HCT116 (cell line): Measurements from ENCODE around the gene RETSAT. TPM values are rescaled to one million over a fixed set of nuclear protein-coding genes. Genes with fewer than 3 reads are reported as not detected.

Source experiments
- ATAC-seq: fragments of 200-7000 bp; cut with Tn5 transposase; 2 replicates; pipeline ENCODE4 v1.9.1; 2020; ENCODE audit warnings: mild to moderate bottlenecking, moderate library complexity
- BruUV-seq: library from RNA; stranded (reverse); fragments of 400-500 nt; replicated peaks from 2 replicates; lab custom pipeline; 2021; lab: Mats Ljungman, UMichigan
- CTCF ChIA-PET: fragments of 300-600 bp; sonication (Branson Sonifier 250); formaldehyde crosslinking; loops from one replicate; lab custom pipeline; 2021; ENCODE audit warnings: antibody characterized with exemption; lab: Charles Lee
- POLR2A ChIA-PET: fragments of 300-600, 350-600 bp; sonication (Branson Sonifier 250); formaldehyde crosslinking; loops from one replicate; lab custom pipeline; 2021; ENCODE audit warnings: antibody characterized with exemption; lab: Charles Lee
- RAD21 ChIA-PET, 2 experiments: fragments of 300-600 bp; sonication (Branson Sonifier 250); formaldehyde crosslinking; loops; one replicate each; lab custom pipeline; 2023; ENCODE audit warnings: low total read pairs in 2 of 2; ENCODE audit not compliant: uncharacterized antibody in 2 of 2, unreplicated experiment in 2 of 2, low non-redundant PET in 1 of 2; lab: Charles Lee
- DNase-seq: peaks from one replicate; pipeline ENCODE4 v3.0.0-alpha.2; 2010; ENCODE audit warnings: low read depth, low spot score
- H2AFZ ChIP-seq: fragments of 200-600 bp; shearing (Covaris generic), sonication (generic); 2 replicates; pipeline ENCODE4 v1.6.1; 2017; ENCODE audit warnings: low read depth, mixed run types, mixed read lengths, antibody characterized with exemption, low read length; ENCODE audit not compliant: poor library complexity, severe bottlenecking
- H3K27ac ChIP-seq: 2 replicates; pipeline ENCODE4 v1.5.1; 2012; ENCODE audit warnings: low read depth, low read length
- H3K27me3 ChIP-seq: fragments of 200-600 bp; sonication (generic); 2 replicates; pipeline ENCODE4 v1.6.1; 2016; ENCODE audit warnings: mixed run types, low read length, mixed read lengths; ENCODE audit not compliant: insufficient read depth
- H3K36me3 ChIP-seq, 2 experiments: fragments of 200-500 bp in 1 of 2; fragments of 200-600 bp in 1 of 2; sonication (Bioruptor generic) in 1 of 2; sonication (generic) in 1 of 2; 2 replicates each; pipeline versions ENCODE4 v1.5.1 to v1.6.1; 2014 to 2016; ENCODE audit warnings: low read length in 2 of 2, inconsistent platforms in 1 of 2, mixed read lengths in 1 of 2, mixed run types in 1 of 2; ENCODE audit not compliant: insufficient read depth in 2 of 2, control insufficient read depth in 1 of 2
- H3K4me1 ChIP-seq, 2 experiments: fragments of 200-600 bp in 1 of 2; sonication (generic) in 1 of 2; 2 replicates each; pipeline versions ENCODE4 v1.5.1 to v1.6.1; 2012 to 2017; ENCODE audit warnings: low read length in 2 of 2, inconsistent platforms in 1 of 2, mild to moderate bottlenecking in 1 of 2, mixed read lengths in 1 of 2, mixed run types in 1 of 2, moderate library complexity in 1 of 2; ENCODE audit not compliant: insufficient read depth in 2 of 2, control insufficient read depth in 1 of 2
- H3K4me2 ChIP-seq: fragments of 200-600 bp; sonication (generic); 2 replicates; pipeline ENCODE4 v1.6.1; 2017; ENCODE audit warnings: mixed run types, low read length, mixed read lengths
- H3K4me3 ChIP-seq, 2 experiments: fragments of 200-600 bp in 1 of 2; sonication (generic) in 1 of 2; replicated peaks in 1 of 2; 2 replicates each; pipeline ENCODE4 v1.5.1; 2011 to 2016; ENCODE audit warnings: low read length in 2 of 2, control low read depth in 1 of 2, low read depth in 1 of 2, mild to moderate bottlenecking in 1 of 2, mixed read lengths in 1 of 2, mixed run types in 1 of 2
- H3K79me2 ChIP-seq: fragments of 200-600 bp; sonication (generic); 2 replicates; pipeline ENCODE4 v1.6.1; 2017; ENCODE audit warnings: mild to moderate bottlenecking, mixed run types, low read length, moderate library complexity, mixed read lengths; ENCODE audit not compliant: insufficient read depth
- H3K9ac ChIP-seq: fragments of 200-600 bp; sonication (generic); 2 replicates; pipeline ENCODE4 v1.6.1; 2016; ENCODE audit warnings: low read length, mixed read lengths
- H3K9me2 ChIP-seq: fragments of 200-600 bp; sonication (generic), shearing (Covaris generic); 2 replicates; pipeline ENCODE4 v1.6.1; 2017; ENCODE audit warnings: mixed run types, mild to moderate bottlenecking, moderate library complexity; ENCODE audit not compliant: insufficient read depth
- H3K9me3 ChIP-seq, 2 experiments: fragments of 200-500 bp in 1 of 2; fragments of 200-600 bp in 1 of 2; sonication (Bioruptor generic) in 1 of 2; sonication (generic) in 1 of 2; 2 replicates each; pipeline ENCODE4 v1.6.1; 2014 to 2017; ENCODE audit warnings: low read length in 2 of 2, mixed read lengths in 2 of 2, inconsistent platforms in 1 of 2, low read depth in 1 of 2, mild to moderate bottlenecking in 1 of 2, mixed run types in 1 of 2, moderate library complexity in 1 of 2; ENCODE audit not compliant: control insufficient read depth in 1 of 2, insufficient read depth in 1 of 2
- H4K20me1 ChIP-seq: fragments of 200-600 bp; sonication (generic), shearing (Covaris generic); 2 replicates; pipeline ENCODE4 v1.6.1; 2017; ENCODE audit warnings: mixed run types, mild to moderate bottlenecking, moderate library complexity; ENCODE audit not compliant: insufficient read depth
- CBX3 ChIP-seq: IDR thresholded peaks from 2 replicates; pipeline ENCODE4 v1.6.1; 2012; ENCODE audit warnings: low read depth
- EZH2phosphoT487 ChIP-seq: fragments of 200-600 bp; IDR thresholded peaks from 2 replicates; pipeline ENCODE4 v1.6.1; 2018; ENCODE audit warnings: antibody characterized with exemption, borderline replicate concordance
- FOSL1 ChIP-seq: IDR thresholded peaks from 2 replicates; pipeline ENCODE4 v1.6.1; 2012; ENCODE audit warnings: low read depth
- JUND ChIP-seq: IDR thresholded peaks from 2 replicates; pipeline ENCODE4 v1.6.1; 2012
- POLR2A ChIP-seq: IDR thresholded peaks from 2 replicates; pipeline ENCODE4 v1.7.0; 2011; ENCODE audit warnings: borderline replicate concordance; ENCODE audit not compliant: insufficient read depth, insufficient read length; ENCODE audit errors: extremely low read depth
- RAD21 ChIP-seq: IDR thresholded peaks from 2 replicates; pipeline ENCODE4 v1.6.1; 2012; ENCODE audit warnings: low read depth, mild to moderate bottlenecking
- SIN3A ChIP-seq: IDR thresholded peaks from 2 replicates; pipeline ENCODE4 v1.6.1; 2012; ENCODE audit warnings: low read depth
- SRF ChIP-seq: IDR thresholded peaks from 2 replicates; pipeline ENCODE4 v1.6.1; 2012; ENCODE audit warnings: low read depth
- YY1 ChIP-seq: IDR thresholded peaks from 2 replicates; pipeline ENCODE4 v1.6.1; 2011; ENCODE audit warnings: low read length, low read depth, moderate library complexity, mild to moderate bottlenecking; ENCODE audit not compliant: insufficient replicate concordance; ENCODE audit errors: extremely low read depth
- intact Hi-C: fragments of 100-400 bp; cut with micrococcal nuclease; formaldehyde crosslinking; loops from 2 replicates; pipeline ENCODE4 v1.10.0; 2022
- total RNA-seq: library from RNA; stranded (reverse); gene quantifications from one replicate; pipeline ENCODE4 v1.2.1, GENCODE V29; 2021; ENCODE audit not compliant: unreplicated experiment
- TF ChIP-seq, protein P1 (sequence below): IDR thresholded peaks from 2 replicates; pipeline ENCODE4 v1.6.1; 2012
- TF ChIP-seq, protein P2 (sequence below): IDR thresholded peaks from 2 replicates; pipeline ENCODE4 v1.6.1; 2011; ENCODE audit warnings: mild to moderate bottlenecking, low read length, moderate library complexity; ENCODE audit not compliant: insufficient replicate concordance; ENCODE audit errors: extremely low read depth
- TF ChIP-seq, protein P3 (sequence below), 3 experiments: fragments of 200-600 bp in 1 of 3; sonication (generic) in 1 of 3; IDR thresholded peaks in 2 of 3; conservative IDR thresholded peaks in 1 of 3; 2 replicates each; pipeline ENCODE4 v1.5.1; 2012 to 2017; ENCODE audit warnings: low read depth in 2 of 3, low read length in 2 of 3, antibody characterized with exemption in 1 of 3, borderline replicate concordance in 1 of 3, control low read depth in 1 of 3, mild to moderate bottlenecking in 1 of 3, mixed read lengths in 1 of 3, mixed run types in 1 of 3, moderate library complexity in 1 of 3; ENCODE audit not compliant: insufficient read depth in 1 of 3

Gene RETSAT
- total RNA-seq, 1 experiment from 2014 or later, result 59.7 TPM

DNA sequence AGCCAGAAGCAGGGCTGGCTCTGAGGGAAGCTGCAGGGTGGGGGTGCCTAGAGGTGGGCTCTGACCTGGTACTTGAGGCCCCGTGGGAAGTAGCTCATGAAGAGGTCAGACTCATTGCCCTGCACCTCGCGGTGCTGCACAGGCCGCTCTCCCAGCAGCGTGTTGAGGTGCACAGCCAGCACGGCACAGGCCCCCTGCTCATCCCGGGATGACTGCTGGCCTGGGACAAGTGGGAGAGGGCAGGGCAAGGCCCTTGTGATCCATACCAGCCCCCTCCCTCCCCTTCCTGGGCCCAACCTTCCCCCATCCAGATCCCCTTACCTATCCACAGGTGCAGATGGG is 47.1 kb upstream of the RETSAT start:
- ATAC-seq (no peak), DNase-seq (no peak)
- peaks cover 33% of the 10 kb centered on the region for H3K79me2 ChIP-seq
- peaks cover 12 to 16% of the 10 kb centered on the region in 2 experiments; a peak in 3 of 4 replicates for H3K36me3 ChIP-seq
- intact Hi-C loops, result no loop called here
- H3K27me3 ChIP-seq, result no peaks in the 10 kb centered on the region
- no peak overlapping the region for H3K9ac ChIP-seq
- TSS peak; percentile 14 for BruUV-seq
- ChIA-PET RAD21 (no interaction called here), CTCF (no interaction called here), POLR2A (no interaction called here)
- no peaks in the 10 kb centered on the region for H3K9me2 ChIP-seq
- peaks cover 0 to 4% of the 10 kb centered on the region in 2 experiments; a peak in 1 of 4 replicates for H3K9me3 ChIP-seq
- TF ChIP-seq YY1 (no peak), JUND (no peak), CBX3 (no peak), SIN3A (no peak), RAD21 (no peak), SRF (no peak), EZH2phosphoT487 (no peak), FOSL1 (no peak), POLR2A (no peak)
- TF ChIP-seq, protein P1, sequence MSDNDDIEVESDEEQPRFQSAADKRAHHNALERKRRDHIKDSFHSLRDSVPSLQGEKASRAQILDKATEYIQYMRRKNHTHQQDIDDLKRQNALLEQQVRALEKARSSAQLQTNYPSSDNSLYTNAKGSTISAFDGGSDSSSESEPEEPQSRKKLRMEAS, result no peak
- TF ChIP-seq, protein P2, sequence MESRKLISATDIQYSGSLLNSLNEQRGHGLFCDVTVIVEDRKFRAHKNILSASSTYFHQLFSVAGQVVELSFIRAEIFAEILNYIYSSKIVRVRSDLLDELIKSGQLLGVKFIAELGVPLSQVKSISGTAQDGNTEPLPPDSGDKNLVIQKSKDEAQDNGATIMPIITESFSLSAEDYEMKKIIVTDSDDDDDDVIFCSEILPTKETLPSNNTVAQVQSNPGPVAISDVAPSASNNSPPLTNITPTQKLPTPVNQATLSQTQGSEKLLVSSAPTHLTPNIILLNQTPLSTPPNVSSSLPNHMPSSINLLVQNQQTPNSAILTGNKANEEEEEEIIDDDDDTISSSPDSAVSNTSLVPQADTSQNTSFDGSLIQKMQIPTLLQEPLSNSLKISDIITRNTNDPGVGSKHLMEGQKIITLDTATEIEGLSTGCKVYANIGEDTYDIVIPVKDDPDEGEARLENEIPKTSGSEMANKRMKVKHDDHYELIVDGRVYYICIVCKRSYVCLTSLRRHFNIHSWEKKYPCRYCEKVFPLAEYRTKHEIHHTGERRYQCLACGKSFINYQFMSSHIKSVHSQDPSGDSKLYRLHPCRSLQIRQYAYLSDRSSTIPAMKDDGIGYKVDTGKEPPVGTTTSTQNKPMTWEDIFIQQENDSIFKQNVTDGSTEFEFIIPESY, result no peak
- TF ChIP-seq, protein P3, sequence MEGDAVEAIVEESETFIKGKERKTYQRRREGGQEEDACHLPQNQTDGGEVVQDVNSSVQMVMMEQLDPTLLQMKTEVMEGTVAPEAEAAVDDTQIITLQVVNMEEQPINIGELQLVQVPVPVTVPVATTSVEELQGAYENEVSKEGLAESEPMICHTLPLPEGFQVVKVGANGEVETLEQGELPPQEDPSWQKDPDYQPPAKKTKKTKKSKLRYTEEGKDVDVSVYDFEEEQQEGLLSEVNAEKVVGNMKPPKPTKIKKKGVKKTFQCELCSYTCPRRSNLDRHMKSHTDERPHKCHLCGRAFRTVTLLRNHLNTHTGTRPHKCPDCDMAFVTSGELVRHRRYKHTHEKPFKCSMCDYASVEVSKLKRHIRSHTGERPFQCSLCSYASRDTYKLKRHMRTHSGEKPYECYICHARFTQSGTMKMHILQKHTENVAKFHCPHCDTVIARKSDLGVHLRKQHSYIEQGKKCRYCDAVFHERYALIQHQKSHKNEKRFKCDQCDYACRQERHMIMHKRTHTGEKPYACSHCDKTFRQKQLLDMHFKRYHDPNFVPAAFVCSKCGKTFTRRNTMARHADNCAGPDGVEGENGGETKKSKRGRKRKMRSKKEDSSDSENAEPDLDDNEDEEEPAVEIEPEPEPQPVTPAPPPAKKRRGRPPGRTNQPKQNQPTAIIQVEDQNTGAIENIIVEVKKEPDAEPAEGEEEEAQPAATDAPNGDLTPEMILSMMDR (IDR thresholded peaks at IDR 0.05 in 2 of 3, conservative IDR thresholded peaks at IDR 0.05 in 1 of 3; ENCODE audit: borderline replicate concordance in 1 of 3, insufficient read depth in 1 of 3, low read depth in 2 of 3, low read length in 2 of 3), result no peak
- no peak overlapping the region for H2AFZ ChIP-seq
- H3K4me2 ChIP-seq, result no peak overlapping the region
- H4K20me1 ChIP-seq, result no peaks in the 10 kb centered on the region
- no peak overlapping the region for H3K27ac ChIP-seq
- no peak overlapping the region for H3K4me3 ChIP-seq
- H3K4me1 ChIP-seq, result peaks cover 0 to 6% of the 10 kb centered on the region in 2 experiments; a peak in 2 of 4 replicates
